Smooth muscle cell (in vitro differentiated cells): ENCODE data around the gene MYO18A. TPM values are rescaled to one million over a fixed set of nuclear protein-coding genes. Genes with fewer than 3 reads are reported as not detected.

ENCODE experiments used
- DNase-seq: peaks from one replicate; lab custom pipeline; 2025; ENCODE audit not compliant: unreplicated experiment; lab: John Stamatoyannopoulos, UW
- H2AFZ ChIP-seq: fragments of 200-600 bp; sonication (generic); 2 replicates; pipeline ENCODE4 v1.6.0; 2016; ENCODE audit warnings: antibody characterized with exemption, low read depth, mild to moderate bottlenecking
- H3F3A ChIP-seq: fragments of 200-600 bp; sonication (generic); 2 replicates; pipeline ENCODE4 v1.6.0; 2017; ENCODE audit warnings: antibody characterized with exemption, low read depth
- H3K27ac ChIP-seq: fragments of 200-600 bp; sonication (generic); 2 replicates; pipeline ENCODE4 v1.5.1; 2016; ENCODE audit warnings: low read depth, mild to moderate bottlenecking
- H3K27me3 ChIP-seq: fragments of 200-600 bp; sonication (generic); 2 replicates; pipeline ENCODE4 v1.6.1; 2016; ENCODE audit warnings: low read depth, mild to moderate bottlenecking
- H3K36me3 ChIP-seq: fragments of 200-600 bp; sonication (generic); 2 replicates; pipeline ENCODE4 v1.5.1; 2016; ENCODE audit warnings: low read depth
- H3K4me1 ChIP-seq: fragments of 200-600 bp; sonication (generic); 2 replicates; pipeline ENCODE4 v1.5.1; 2016; ENCODE audit warnings: low read depth
- H3K4me2 ChIP-seq: fragments of 200-600 bp; sonication (generic); 2 replicates; pipeline ENCODE4 v1.6.0; 2016; ENCODE audit warnings: mild to moderate bottlenecking
- H3K4me3 ChIP-seq: fragments of 200-600 bp; sonication (generic); 2 replicates; pipeline ENCODE4 v1.5.1; 2016; ENCODE audit warnings: mild to moderate bottlenecking
- H3K79me2 ChIP-seq: fragments of 200-600 bp; sonication (generic); 2 replicates; pipeline ENCODE4 v1.6.0; 2016; ENCODE audit warnings: low read depth, mild to moderate bottlenecking
- H3K9ac ChIP-seq: fragments of 200-600 bp; sonication (generic); 2 replicates; pipeline ENCODE4 v1.6.0; 2016; ENCODE audit warnings: low read depth
- H3K9me3 ChIP-seq: fragments of 200-600 bp; sonication (generic); replicated peaks from 2 replicates; pipeline ENCODE4 v1.5.1; 2016; ENCODE audit warnings: low read depth
- H4K20me1 ChIP-seq: fragments of 200-600 bp; sonication (generic); 2 replicates; pipeline ENCODE4 v1.6.0; 2016; ENCODE audit warnings: low read depth
- CTCF ChIP-seq: fragments of 200-600 bp; sonication (generic); IDR thresholded peaks from 2 replicates; pipeline ENCODE4 v1.5.1; 2017; ENCODE audit warnings: borderline replicate concordance, mild to moderate bottlenecking, antibody characterized with exemption; ENCODE audit not compliant: insufficient read depth, poor library complexity, severe bottlenecking
- WGBS: methylation state at CpG from one replicate; pipeline ENCODE4 v1.1.7; 2016; ENCODE audit warnings: low lambda C conversion rate; 5-methylcytosine and 5-hydroxymethylcytosine counted together
- polyA plus RNA-seq: library from polyadenylated mRNA; unstranded; fragments of >200 nt; fragmentation: Nextera tagmentation; extraction: Ambion mirVana; gene quantifications from 2 replicates; pipeline ENCODE4 v1.2.1, GENCODE V29; 2016
- total RNA-seq: library from RNA; depleted of rRNA; stranded (reverse); fragments of >200 nt; gene quantifications from 2 replicates; pipeline ENCODE4 v1.2.3, GENCODE V29; 2014

Gene MYO18A
- total and polyA plus RNA-seq, 2 experiments from 2014 or later: 18.0 to 22.1 TPM

GRCh38 chr17:29036584-29036983 is 143.6 kb downstream of the MYO18A start:
- Histone ChIP-seq H4K20me1 (no peaks in the 10 kb centered on the region), H3K27ac (no peak overlapping the region), H3K36me3 (no peaks in the 10 kb centered on the region), H3K9me3 (peaks cover 5% of the 10 kb centered on the region), H3K27me3 (peaks cover 19% of the 10 kb centered on the region), H3K9ac (no peak overlapping the region), H2AFZ (no peak overlapping the region), H3K4me3 (no peak overlapping the region), H3K4me1 (peaks cover 30% of the 10 kb centered on the region), H3K4me2 (no peak overlapping the region), H3F3A (peaks cover 7% of the 10 kb centered on the region), H3K79me2 (no peaks in the 10 kb centered on the region)
- WGBS: 84% methylated on average over 5 of the region's 5 CpGs
- no peak for TF ChIP-seq CTCF
- DNase-seq: no peak

GRCh38 chr17:29034510-29034909 is 145.7 kb downstream of the MYO18A start:
- Histone ChIP-seq H3K36me3 (no peaks in the 10 kb centered on the region), H3K4me2 (no peak overlapping the region), H4K20me1 (no peaks in the 10 kb centered on the region), H3K9me3 (peaks cover 5% of the 10 kb centered on the region), H3K27me3 (peaks cover 24% of the 10 kb centered on the region), H3K9ac (no peak overlapping the region), H2AFZ (no peak overlapping the region), H3K27ac (no peak overlapping the region), H3K4me3 (no peak overlapping the region), H3F3A (no peaks in the 10 kb centered on the region), H3K4me1 (peaks cover 20% of the 10 kb centered on the region), H3K79me2 (no peaks in the 10 kb centered on the region)
- TF ChIP-seq CTCF: no peak
- DNase-seq: no peak
- 38% methylated on average over 1 of the region's 1 CpG for WGBS

- no peak for TF ChIP-seq CTCF
- Histone ChIP-seq H3K9ac (no peak overlapping the region), H2AFZ (no peak overlapping the region), H3K27me3 (peaks cover 24% of the 10 kb centered on the region), H3K4me1 (peaks cover 14% of the 10 kb centered on the region), H4K20me1 (no peaks in the 10 kb centered on the region), H3K36me3 (no peaks in the 10 kb centered on the region), H3K27ac (no peak overlapping the region), H3K79me2 (no peaks in the 10 kb centered on the region), H3K9me3 (peaks cover 5% of the 10 kb centered on the region), H3F3A (no peaks in the 10 kb centered on the region), H3K4me2 (no peak overlapping the region), H3K4me3 (no peak overlapping the region)
- 28% methylated on average over 6 of the region's 6 CpGs for WGBS
- DNase-seq: no peak
Measured at GRCh38 chr17:29032857-29033197, 147.4 kb downstream of the MYO18A start.

GRCh38 chr17:29032013-29032856 is 148.0 kb downstream of the MYO18A start:
- Histone ChIP-seq H4K20me1 (no peaks in the 10 kb centered on the region), H3K36me3 (no peaks in the 10 kb centered on the region), H3K4me2 (no peak overlapping the region), H3K9ac (no peak overlapping the region), H3K4me1 (peaks cover 18% of the 10 kb centered on the region), H3F3A (no peaks in the 10 kb centered on the region), H3K27ac (no peak overlapping the region), H3K4me3 (no peak overlapping the region), H3K79me2 (no peaks in the 10 kb centered on the region), H3K27me3 (peaks cover 24% of the 10 kb centered on the region), H2AFZ (no peak overlapping the region), H3K9me3 (peaks cover 5% of the 10 kb centered on the region)
- 30% methylated on average over 11 of the region's 11 CpGs for WGBS
- DNase-seq: no peak
- TF ChIP-seq CTCF: no peak
